Mesothelial cell of epicardium (in vitro differentiated cells): Measurements from ENCODE around the gene PNPLA1. TPM values are rescaled to one million over a fixed set of nuclear protein-coding genes. Genes with fewer than 3 reads are reported as not detected.

Source experiments
- DNase-seq, 2 experiments: peaks; one replicate each; pipeline ENCODE4 v3.0.0; 2021; ENCODE audit warnings: low spot score in 2 of 2; ENCODE audit not compliant: unreplicated experiment in 2 of 2
- H3K27ac Mint-ChIP-seq: 2 replicates; pipeline ENCODE4 v1.8.0; 2021; ENCODE audit warnings: mixed read lengths
- H3K27me3 Mint-ChIP-seq: 2 replicates; pipeline ENCODE4 v1.8.0; 2021; ENCODE audit warnings: low read depth, mixed read lengths
- H3K36me3 Mint-ChIP-seq: 2 replicates; pipeline ENCODE4 v1.8.0; 2021; ENCODE audit warnings: mixed read lengths
- H3K4me1 Mint-ChIP-seq: 2 replicates; pipeline ENCODE4 v1.8.0; 2021; ENCODE audit warnings: mixed read lengths
- H3K4me3 Mint-ChIP-seq: 2 replicates; pipeline ENCODE4 v1.8.0; 2021; ENCODE audit warnings: mild to moderate bottlenecking, moderate library complexity, mixed read lengths
- H3K9me3 Mint-ChIP-seq: 2 replicates; pipeline ENCODE4 v1.8.0; 2021; ENCODE audit warnings: mixed read lengths
- total RNA-seq: library from RNA; stranded (reverse); gene quantifications from 3 replicates; pipeline ENCODE4 v1.2.1, GENCODE V29; 2021
- TF ChIP-seq, protein P1 (sequence below): fragments of 200-600 bp; sonication (generic); IDR thresholded peaks from one replicate; pipeline ENCODE4 v1.5.0; 2021; ENCODE audit warnings: antibody characterized with exemption; ENCODE audit not compliant: unreplicated experiment

PNPLA1 gene
- total RNA-seq, 1 donor from 2014 or later = not detected

- H3K36me3 Mint-ChIP-seq = no peaks in the 10 kb centered on the region
- no peaks in the 10 kb centered on the region for H3K9me3 Mint-ChIP-seq
- H3K27ac Mint-ChIP-seq = no peak overlapping the region
- no peak overlapping the region for H3K4me3 Mint-ChIP-seq
- peaks cover 2% of the 10 kb centered on the region for H3K4me1 Mint-ChIP-seq
- DNase-seq = no peak
- TF ChIP-seq, protein P1, sequence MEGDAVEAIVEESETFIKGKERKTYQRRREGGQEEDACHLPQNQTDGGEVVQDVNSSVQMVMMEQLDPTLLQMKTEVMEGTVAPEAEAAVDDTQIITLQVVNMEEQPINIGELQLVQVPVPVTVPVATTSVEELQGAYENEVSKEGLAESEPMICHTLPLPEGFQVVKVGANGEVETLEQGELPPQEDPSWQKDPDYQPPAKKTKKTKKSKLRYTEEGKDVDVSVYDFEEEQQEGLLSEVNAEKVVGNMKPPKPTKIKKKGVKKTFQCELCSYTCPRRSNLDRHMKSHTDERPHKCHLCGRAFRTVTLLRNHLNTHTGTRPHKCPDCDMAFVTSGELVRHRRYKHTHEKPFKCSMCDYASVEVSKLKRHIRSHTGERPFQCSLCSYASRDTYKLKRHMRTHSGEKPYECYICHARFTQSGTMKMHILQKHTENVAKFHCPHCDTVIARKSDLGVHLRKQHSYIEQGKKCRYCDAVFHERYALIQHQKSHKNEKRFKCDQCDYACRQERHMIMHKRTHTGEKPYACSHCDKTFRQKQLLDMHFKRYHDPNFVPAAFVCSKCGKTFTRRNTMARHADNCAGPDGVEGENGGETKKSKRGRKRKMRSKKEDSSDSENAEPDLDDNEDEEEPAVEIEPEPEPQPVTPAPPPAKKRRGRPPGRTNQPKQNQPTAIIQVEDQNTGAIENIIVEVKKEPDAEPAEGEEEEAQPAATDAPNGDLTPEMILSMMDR = no peak
- peaks cover 2% of the 10 kb centered on the region for H3K27me3 Mint-ChIP-seq
These were observed 53.2 kb downstream of the PNPLA1 start for GRCh38 chr6:36323062-36323461.

GRCh38 chr6:36324191-36324590 is 54.3 kb downstream of the PNPLA1 start:
- Mint-ChIP-seq H3K4me3 (no peak overlapping the region), H3K4me1 (peaks cover 2% of the 10 kb centered on the region), H3K36me3 (no peaks in the 10 kb centered on the region), H3K27ac (no peak overlapping the region), H3K9me3 (no peaks in the 10 kb centered on the region), H3K27me3 (peaks cover 6% of the 10 kb centered on the region)
- TF ChIP-seq, protein P1 = no peak
- no peak for DNase-seq

- TF ChIP-seq, protein P1 = no peak
- peaks cover 2% of the 10 kb centered on the region for H3K4me1 Mint-ChIP-seq
- no peaks in the 10 kb centered on the region for H3K36me3 Mint-ChIP-seq
- no peak overlapping the region for H3K4me3 Mint-ChIP-seq
- H3K9me3 Mint-ChIP-seq = no peaks in the 10 kb centered on the region
- DNase-seq = no peak
- peaks cover 6% of the 10 kb centered on the region for H3K27me3 Mint-ChIP-seq
- H3K27ac Mint-ChIP-seq = no peak overlapping the region
These were observed 54.9 kb downstream of the PNPLA1 start for GRCh38 chr6:36324715-36325114.

- H3K27me3 Mint-ChIP-seq = peaks cover 4% of the 10 kb centered on the region
- H3K9me3 Mint-ChIP-seq = no peaks in the 10 kb centered on the region
- H3K4me1 Mint-ChIP-seq = peaks cover 2% of the 10 kb centered on the region
- TF ChIP-seq, protein P1 = no peak
- no peaks in the 10 kb centered on the region for H3K36me3 Mint-ChIP-seq
- H3K4me3 Mint-ChIP-seq = no peak overlapping the region
- no peak overlapping the region for H3K27ac Mint-ChIP-seq
- no peak for DNase-seq
These were observed 56.6 kb downstream of the PNPLA1 start for GRCh38 chr6:36326356-36326995.

DNA sequence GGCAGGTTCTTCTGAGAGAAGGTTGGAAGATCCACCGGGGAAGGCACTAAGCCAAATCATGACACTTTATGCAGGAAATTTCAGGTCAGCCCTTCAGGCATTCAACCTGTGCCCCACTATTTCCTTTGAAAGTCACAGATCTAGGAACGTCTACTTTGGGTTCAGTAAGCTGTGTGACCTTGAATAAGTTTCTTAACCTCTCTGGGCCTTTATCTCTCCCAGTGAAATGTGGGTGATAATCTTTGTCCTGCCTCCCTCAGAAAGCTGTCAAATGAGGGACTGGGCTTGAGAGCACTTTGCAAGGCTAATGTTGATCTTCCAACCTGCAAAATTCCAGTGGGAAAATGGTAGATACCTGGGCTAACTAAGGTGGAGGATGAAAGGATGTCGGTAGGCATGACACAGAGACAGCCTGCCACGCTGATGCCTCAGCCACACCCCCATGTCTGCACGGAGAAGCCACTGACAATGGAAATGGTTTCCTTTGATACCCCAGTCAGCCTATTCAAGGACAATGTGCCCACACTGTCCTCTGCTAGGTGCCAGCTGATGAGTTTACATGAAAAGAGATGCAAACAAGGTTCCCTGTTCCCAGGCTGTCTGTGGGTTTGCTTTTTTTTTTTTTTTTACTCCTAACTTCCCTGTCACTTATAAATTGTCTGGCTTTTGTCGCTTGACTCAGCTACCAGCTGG is 57.5 kb downstream of the PNPLA1 start:
- Mint-ChIP-seq H3K27ac (no peak overlapping the region), H3K9me3 (no peaks in the 10 kb centered on the region), H3K36me3 (no peaks in the 10 kb centered on the region), H3K27me3 (peaks cover 4% of the 10 kb centered on the region), H3K4me3 (no peak overlapping the region), H3K4me1 (peaks cover 2% of the 10 kb centered on the region)
- TF ChIP-seq, protein P1 = no peak
- DNase-seq = no peak
